Measurements from ENCODE around the gene SSBP2. TPM values are rescaled to one million over a fixed set of nuclear protein-coding genes. Genes with fewer than 3 reads are reported as not detected.

SSBP2 gene
- total RNA-seq, 1 donor from 2014 or later, result 12.7 TPM

- peaks cover 5% of the 10 kb centered on the region for H3K9me3 Mint-ChIP-seq
- no peaks in the 10 kb centered on the region for H3K4me1 Mint-ChIP-seq (ENCODE audit: low read depth)
- intact Hi-C loops (cut with micrococcal nuclease), result no loop called here
- no peaks in the 10 kb centered on the region for H3K36me3 Mint-ChIP-seq (ENCODE audit: low read depth)
- peaks cover 44% of the 10 kb centered on the region for H3K27me3 Mint-ChIP-seq (ENCODE audit: insufficient read depth)
- H3K4me3 Mint-ChIP-seq, result no peak overlapping the region
- H3K27ac Mint-ChIP-seq, result no peak overlapping the region
- no peak for DNase-seq (ENCODE audit: low spot score)
These were observed 355.6 kb downstream of the SSBP2 start for GRCh38 chr5:81395262-81395661.

DNA sequence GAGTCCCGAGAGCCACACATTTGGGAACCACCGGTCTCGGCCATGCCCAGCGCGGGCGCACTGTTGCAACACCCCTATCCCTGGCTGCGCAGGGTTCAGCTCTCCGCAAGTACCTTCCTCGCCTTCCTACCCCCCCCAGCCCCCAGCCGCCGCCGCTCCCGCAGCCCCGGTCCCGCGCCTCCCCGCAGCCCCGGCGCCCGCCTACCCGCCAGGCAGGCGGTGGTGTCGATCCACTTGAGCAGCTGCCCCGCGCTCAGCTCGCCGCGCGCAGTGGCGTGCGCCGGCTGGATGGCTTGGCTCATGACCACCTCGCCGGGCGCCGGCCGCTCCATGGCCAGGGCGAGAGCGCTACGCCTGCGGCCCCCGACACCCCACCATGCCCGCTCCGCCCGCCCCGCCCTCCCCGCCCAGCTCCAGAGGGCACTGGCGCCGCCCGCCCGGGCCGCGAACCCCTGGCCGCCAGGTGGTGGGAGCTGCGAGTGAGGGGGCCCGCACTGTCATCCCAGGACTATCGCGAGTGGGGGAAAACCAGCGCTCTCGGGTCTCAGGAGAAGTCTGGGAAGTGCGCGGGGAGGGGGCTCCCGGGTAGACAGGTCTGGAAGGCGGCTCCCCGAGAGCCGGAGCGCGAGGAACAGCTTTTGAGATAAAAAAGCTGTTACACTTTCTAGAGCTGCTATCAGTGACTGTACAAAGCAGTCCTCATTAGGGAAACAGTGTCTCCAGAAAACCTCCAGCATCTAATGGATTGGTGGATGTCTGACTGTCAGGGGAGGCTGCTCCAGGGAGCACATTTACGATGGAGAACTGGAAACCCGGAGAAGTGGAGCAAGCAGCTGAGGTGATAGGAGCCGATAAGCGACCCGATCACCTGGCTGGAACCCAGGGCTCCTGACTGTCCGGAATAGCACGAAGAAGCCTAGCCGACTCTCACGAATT lies 356.8 kb downstream of the SSBP2 start, which contains the start of gene ACOT12:
TSS of gene ACOT12 (minus strand) at position 352 of the 936 bp plus-strand sequence. CDS start at position 332, 20 bp downstream.
- no peaks in the 10 kb centered on the region for H3K36me3 Mint-ChIP-seq (ENCODE audit: low read depth)
- peak within 1 kb of the TSS; percentile 11 for H3K4me3 Mint-ChIP-seq
- intact Hi-C loops (cut with micrococcal nuclease), result no loop called here
- no peak within 1 kb of the TSS for H3K27ac Mint-ChIP-seq
- no peak for DNase-seq (ENCODE audit: low spot score)
- no peaks in the 10 kb centered on the region for H3K4me1 Mint-ChIP-seq (ENCODE audit: low read depth)
- H3K27me3 Mint-ChIP-seq (ENCODE audit: insufficient read depth), result peaks cover 44% of the 10 kb centered on the region
- H3K9me3 Mint-ChIP-seq, result peaks cover 5% of the 10 kb centered on the region

DNA sequence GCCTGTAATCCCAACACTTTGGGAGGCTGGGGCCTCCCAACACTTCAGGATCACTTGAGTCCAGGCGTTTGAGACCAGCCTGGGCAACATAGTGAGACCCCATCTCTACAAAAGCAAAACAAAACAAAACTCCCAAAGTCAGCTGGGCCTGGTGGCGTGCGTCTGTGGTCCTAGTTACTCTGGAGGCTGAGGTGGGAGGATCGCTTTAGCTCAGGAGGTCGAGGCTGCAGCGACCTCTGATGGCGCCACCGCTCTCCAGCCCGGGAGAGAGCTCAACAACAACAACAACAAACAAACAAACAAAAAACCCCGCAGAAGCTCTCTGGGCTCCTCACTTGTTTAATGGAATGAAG lies 357.5 kb downstream of the SSBP2 start:
- H3K27ac Mint-ChIP-seq, result no peak overlapping the region
- no peaks in the 10 kb centered on the region for H3K36me3 Mint-ChIP-seq (ENCODE audit: low read depth)
- intact Hi-C loops (cut with micrococcal nuclease), result no loop called here
- H3K4me3 Mint-ChIP-seq, result no peak overlapping the region
- peaks cover 5% of the 10 kb centered on the region for H3K9me3 Mint-ChIP-seq
- no peak for DNase-seq (ENCODE audit: low spot score)
- H3K27me3 Mint-ChIP-seq (ENCODE audit: insufficient read depth), result peaks cover 41% of the 10 kb centered on the region
- no peaks in the 10 kb centered on the region for H3K4me1 Mint-ChIP-seq (ENCODE audit: low read depth)

- H3K36me3 Mint-ChIP-seq (ENCODE audit: low read depth), result no peaks in the 10 kb centered on the region
- intact Hi-C loops (cut with micrococcal nuclease), result no loop called here
These were observed 361.9 kb downstream of the SSBP2 start for GRCh38 chr5:81389025-81389424.

GRCh38 chr5:81388169-81388568 lies 362.7 kb downstream of the SSBP2 start:
- no peaks in the 10 kb centered on the region for H3K9me3 Mint-ChIP-seq
- intact Hi-C loops (cut with micrococcal nuclease), result no loop called here
- no peaks in the 10 kb centered on the region for H3K36me3 Mint-ChIP-seq (ENCODE audit: low read depth)
- no peak overlapping the region for H3K4me3 Mint-ChIP-seq
- no peaks in the 10 kb centered on the region for H3K4me1 Mint-ChIP-seq (ENCODE audit: low read depth)
- no peak overlapping the region for H3K27ac Mint-ChIP-seq
- no peak for DNase-seq (ENCODE audit: low spot score)
- H3K27me3 Mint-ChIP-seq (ENCODE audit: insufficient read depth), result peaks cover 21% of the 10 kb centered on the region

More at GRCh38 chr5:81389025-81389424, 361.9 kb downstream of the SSBP2 start:
- Mint-ChIP-seq H3K27ac (no peak overlapping the region), H3K9me3 (no peaks in the 10 kb centered on the region), H3K4me3 (no peak overlapping the region), H3K4me1 (ENCODE audit: low read depth) (no peaks in the 10 kb centered on the region), H3K27me3 (ENCODE audit: insufficient read depth) (peaks cover 25% of the 10 kb centered on the region)
- no peak for DNase-seq (ENCODE audit: low spot score)

- Mint-ChIP-seq H3K27me3 (ENCODE audit: insufficient read depth) (peaks cover 6% of the 10 kb centered on the region), H3K27ac (no peak overlapping the region), H3K9me3 (no peaks in the 10 kb centered on the region), H3K36me3 (ENCODE audit: low read depth) (no peaks in the 10 kb centered on the region), H3K4me1 (ENCODE audit: low read depth) (no peaks in the 10 kb centered on the region), H3K4me3 (no peak overlapping the region)
- intact Hi-C loops (cut with micrococcal nuclease), result no loop called here
- DNase-seq (ENCODE audit: low spot score), result no peak
These were observed 367.0 kb downstream of the SSBP2 start for GRCh38 chr5:81383867-81384266.

GRCh38 chr5:81371354-81371876 lies 379.5 kb downstream of the SSBP2 start:
- H3K27me3 Mint-ChIP-seq (ENCODE audit: insufficient read depth), result peaks cover 16% of the 10 kb centered on the region
- no peak for DNase-seq (ENCODE audit: low spot score)
- no peaks in the 10 kb centered on the region for H3K4me1 Mint-ChIP-seq (ENCODE audit: low read depth)
- H3K9me3 Mint-ChIP-seq, result no peaks in the 10 kb centered on the region
- intact Hi-C loops (cut with micrococcal nuclease), result no loop called here
- no peak overlapping the region for H3K4me3 Mint-ChIP-seq
- H3K27ac Mint-ChIP-seq, result no peak overlapping the region
- H3K36me3 Mint-ChIP-seq (ENCODE audit: low read depth), result no peaks in the 10 kb centered on the region

GRCh38 chr5:81370912-81371311 lies 380.0 kb downstream of the SSBP2 start:
- no peak for DNase-seq (ENCODE audit: low spot score)
- no peak overlapping the region for H3K4me3 Mint-ChIP-seq

DNA sequence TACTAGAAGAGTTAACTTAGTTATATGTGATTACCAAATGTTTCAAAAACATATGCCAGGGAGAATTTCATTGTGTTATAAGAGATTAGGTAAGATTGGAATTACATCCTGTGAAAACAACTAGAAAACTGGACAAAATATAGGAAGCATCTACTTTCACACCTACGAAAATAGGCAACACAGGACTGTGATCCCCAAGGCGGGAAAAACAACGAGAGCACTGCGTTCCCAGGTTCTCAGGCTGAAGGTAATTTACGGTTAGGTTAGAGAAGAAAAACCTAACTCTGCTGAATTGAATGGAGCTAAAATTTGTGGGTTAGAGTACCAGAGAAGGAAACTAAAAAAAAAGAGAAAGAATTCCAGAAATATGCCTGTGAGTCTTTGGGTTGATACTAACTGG lies 385.4 kb downstream of the SSBP2 start:
- H3K4me3 Mint-ChIP-seq, result no peak overlapping the region
- H3K9me3 Mint-ChIP-seq, result no peaks in the 10 kb centered on the region
- intact Hi-C loops (cut with micrococcal nuclease), result no loop called here
- no peak overlapping the region for H3K27ac Mint-ChIP-seq
- H3K36me3 Mint-ChIP-seq (ENCODE audit: low read depth), result no peaks in the 10 kb centered on the region
- no peak for DNase-seq (ENCODE audit: low spot score)
- no peaks in the 10 kb centered on the region for H3K4me1 Mint-ChIP-seq (ENCODE audit: low read depth)
- H3K27me3 Mint-ChIP-seq (ENCODE audit: insufficient read depth), result peaks cover 19% of the 10 kb centered on the region

More at GRCh38 chr5:81370912-81371311, 380.0 kb downstream of the SSBP2 start:
- Mint-ChIP-seq H3K27ac (no peak overlapping the region), H3K36me3 (ENCODE audit: low read depth) (no peaks in the 10 kb centered on the region), H3K9me3 (no peaks in the 10 kb centered on the region), H3K27me3 (ENCODE audit: insufficient read depth) (peaks cover 15% of the 10 kb centered on the region), H3K4me1 (ENCODE audit: low read depth) (no peaks in the 10 kb centered on the region)
- intact Hi-C loops (cut with micrococcal nuclease), result no loop called here

GRCh38 chr5:81363093-81363871 lies 387.6 kb downstream of the SSBP2 start:
- DNase-seq (ENCODE audit: low spot score), result no peak
- Mint-ChIP-seq H3K9me3 (no peaks in the 10 kb centered on the region), H3K4me1 (ENCODE audit: low read depth) (no peaks in the 10 kb centered on the region), H3K36me3 (ENCODE audit: low read depth) (no peaks in the 10 kb centered on the region), H3K27me3 (ENCODE audit: insufficient read depth) (peaks cover 17% of the 10 kb centered on the region), H3K4me3 (no peak overlapping the region), H3K27ac (no peak overlapping the region)
- intact Hi-C loops (cut with micrococcal nuclease), result no loop called here

All from activated T-helper 1 cell treated with anti-CD3 and anti-CD28 coated beads, Interleukin-12 subunit alpha, Interleukin-12 subunit beta, Interleukin-2, Interleukin-4 antibody, amounts not matched to agents 30 ng/mL and 10 ng/mL and 1 ng/mL, durations not matched to agents 14 hours and 24 hours and 36 hours (primary cell).